C4-2B (cell line): ENCODE data around the gene SMYD5.

ENCODE experiments used
- CTCF ChIP-seq: fragments of 450-650 bp; conservative IDR thresholded peaks from 2 replicates; pipeline ENCODE4 v1.5.1; 2017; ENCODE audit warnings: mild to moderate bottlenecking
- ZFX ChIP-seq: fragments of 450-650 bp; IDR thresholded peaks from 2 replicates; pipeline ENCODE4 v1.6.1; 2017

GRCh38 chr2:73260338-73260984 is 46.4 kb downstream of the SMYD5 start:
- TF ChIP-seq CTCF (no peak; the same call in 1 of the 2 replicates), ZFX (no peak)
